Trophoblast cell (in vitro differentiated cells and primary cell): ENCODE results near the gene MAML2.

Experiments
- DNase-seq, 2 donors: peaks; one replicate each; pipeline ENCODE4 v3.0.0-alpha.2; 2016
- H2AFZ ChIP-seq: 2 replicates; pipeline ENCODE4 v1.6.1; 2013; ENCODE audit warnings: low read length, moderate library complexity, mild to moderate bottlenecking; ENCODE audit not compliant: insufficient read depth, poor library complexity
- H2AK5ac ChIP-seq: 2 replicates; pipeline ENCODE4 v1.6.1; 2013; ENCODE audit warnings: mild to moderate bottlenecking, low read length
- H2BK120ac ChIP-seq: 2 replicates; pipeline ENCODE4 v1.6.1; 2013; ENCODE audit warnings: low read length, mild to moderate bottlenecking, moderate library complexity; ENCODE audit not compliant: insufficient read depth, poor library complexity
- H2BK12ac ChIP-seq: 2 replicates; pipeline ENCODE4 v1.6.1; 2013; ENCODE audit warnings: mild to moderate bottlenecking, low read length, moderate library complexity
- H2BK5ac ChIP-seq: 2 replicates; pipeline ENCODE4 v1.6.1; 2013; ENCODE audit warnings: low read length, low read depth, moderate library complexity, mild to moderate bottlenecking; ENCODE audit not compliant: poor library complexity
- H3K14ac ChIP-seq: 2 replicates; pipeline ENCODE4 v1.6.1; 2013; ENCODE audit warnings: mild to moderate bottlenecking, low read length
- H3K18ac ChIP-seq: 2 replicates; pipeline ENCODE4 v1.6.1; 2013; ENCODE audit warnings: mild to moderate bottlenecking, low read length
- H3K23ac ChIP-seq: 2 replicates; pipeline ENCODE4 v1.6.1; 2013; ENCODE audit warnings: low read length
- H3K27ac ChIP-seq: 2 replicates; pipeline ENCODE4 v1.5.1; 2013; ENCODE audit warnings: low read depth, mild to moderate bottlenecking, inconsistent platforms, low read length, moderate library complexity
- H3K27me3 ChIP-seq: 2 replicates; pipeline ENCODE4 v1.6.1; 2013; ENCODE audit warnings: inconsistent platforms, mild to moderate bottlenecking, low read length, moderate library complexity; ENCODE audit not compliant: insufficient read depth
- H3K36me3 ChIP-seq, 2 experiments: 1 replicate in 1 of 2; 2 replicates in 1 of 2; pipeline ENCODE4 v1.6.1; 2013; ENCODE audit warnings: low read length in 2 of 2, mild to moderate bottlenecking in 2 of 2, moderate library complexity in 1 of 2; ENCODE audit not compliant: insufficient read depth in 2 of 2, control insufficient read depth in 1 of 2
- H3K4ac ChIP-seq: 2 replicates; pipeline ENCODE4 v1.6.1; 2013; ENCODE audit warnings: low read depth, mild to moderate bottlenecking, low read length, moderate library complexity
- H3K4me1 ChIP-seq, 2 experiments: 1 replicate in 1 of 2; 2 replicates in 1 of 2; pipeline ENCODE4 v1.6.1; 2013; ENCODE audit warnings: low read length in 2 of 2, mild to moderate bottlenecking in 2 of 2, moderate library complexity in 1 of 2; ENCODE audit not compliant: insufficient read depth in 2 of 2, control insufficient read depth in 1 of 2
- H3K4me2 ChIP-seq: 2 replicates; pipeline ENCODE4 v1.6.1; 2013; ENCODE audit warnings: inconsistent platforms, mild to moderate bottlenecking, low read length, moderate library complexity
- H3K4me3 ChIP-seq: 2 replicates; pipeline ENCODE4 v1.5.1; 2013; ENCODE audit warnings: mild to moderate bottlenecking, low read depth, low read length, inconsistent platforms
- H3K79me1 ChIP-seq: one replicate; pipeline ENCODE4 v1.6.1; 2013; ENCODE audit warnings: low read length
- H3K79me2 ChIP-seq: 2 replicates; pipeline ENCODE4 v1.6.1; 2013; ENCODE audit warnings: low read length, mild to moderate bottlenecking; ENCODE audit not compliant: control insufficient read depth, insufficient read depth, poor library complexity
- H3K9ac ChIP-seq: 2 replicates; pipeline ENCODE4 v1.6.1; 2013; ENCODE audit warnings: mild to moderate bottlenecking, low read length
- H3K9me3 ChIP-seq: 2 replicates; pipeline ENCODE4 v1.6.1; 2013; ENCODE audit warnings: low read depth, mild to moderate bottlenecking, control low read depth, inconsistent platforms, low read length; ENCODE audit not compliant: insufficient read depth
- H4K12ac ChIP-seq: 2 replicates; pipeline ENCODE4 v1.6.1; 2013; ENCODE audit warnings: low read depth, mild to moderate bottlenecking, low read length, moderate library complexity
- H4K8ac ChIP-seq: 2 replicates; pipeline ENCODE4 v1.6.1; 2013; ENCODE audit warnings: low read depth, mild to moderate bottlenecking, low read length, moderate library complexity
- H4K91ac ChIP-seq: one replicate; pipeline ENCODE4 v1.6.1; 2013; ENCODE audit warnings: low read depth, mild to moderate bottlenecking, low read length, moderate library complexity
- WGBS: extraction: QIAGEN DNeasy Blood & Tissue Kit; methylation state at CpG from one replicate; pipeline ENCODE4 v1.1.7; 2013; ENCODE audit warnings: missing lambda C conversion rate; ENCODE audit not compliant: insufficient read length, insufficient coverage; ENCODE audit errors: extremely low coverage; 5-methylcytosine and 5-hydroxymethylcytosine counted together

MAML2 gene

GRCh38 chr11:96373826-96374225 lies 30.8 kb upstream of the MAML2 start:
- Histone ChIP-seq H3K79me1 (no peaks in the 10 kb centered on the region), H3K79me2 (no peaks in the 10 kb centered on the region), H2BK12ac (no peak overlapping the region), H3K36me3 (peaks cover 0 to 4% of the 10 kb centered on the region in 2 experiments), H3K4ac (no peak overlapping the region), H3K14ac (no peak overlapping the region), H2BK120ac (no peak overlapping the region), H4K12ac (no peak overlapping the region), H2AK5ac (no peak overlapping the region), H3K23ac (no peak overlapping the region), H3K9me3 (no peaks in the 10 kb centered on the region), H2BK5ac (no peak overlapping the region), H4K91ac (no peak overlapping the region), H3K9ac (no peak overlapping the region), H3K27me3 (no peaks in the 10 kb centered on the region), H4K8ac (no peak overlapping the region), H3K4me2 (no peak overlapping the region), H3K27ac (no peak overlapping the region), H2AFZ (no peak overlapping the region), H3K18ac (no peak overlapping the region), H3K4me3 (no peak overlapping the region), H3K4me1 (no peaks in the 10 kb centered on the region)
- DNase-seq: no peak
- WGBS: no CpG with 5 or more reads among the region's 4 CpGs

- H3K27me3 ChIP-seq: no peaks in the 10 kb centered on the region
- H3K4ac ChIP-seq: no peak overlapping the region
- no peak overlapping the region for H4K91ac ChIP-seq
- no CpG with 5 or more reads among the region's 2 CpGs for WGBS
- H2BK12ac ChIP-seq: no peak overlapping the region
- no peak overlapping the region for H2BK120ac ChIP-seq
- H3K14ac ChIP-seq: no peak overlapping the region
- H3K4me2 ChIP-seq: no peak overlapping the region
- H3K9me3 ChIP-seq: peaks cover 2% of the 10 kb centered on the region
- no peak overlapping the region for H3K9ac ChIP-seq
- H3K36me3 ChIP-seq: peaks cover 5 to 7% of the 10 kb centered on the region in 2 experiments
- no peak overlapping the region for H3K27ac ChIP-seq
- no peak overlapping the region for H3K18ac ChIP-seq
- no peak overlapping the region for H2AK5ac ChIP-seq
- no peaks in the 10 kb centered on the region for H3K79me2 ChIP-seq
- no peak for DNase-seq
- no peak overlapping the region for H2AFZ ChIP-seq
- no peaks in the 10 kb centered on the region for H3K4me1 ChIP-seq
- H3K4me3 ChIP-seq: no peak overlapping the region
- no peak overlapping the region for H2BK5ac ChIP-seq
- H3K79me1 ChIP-seq: no peaks in the 10 kb centered on the region
- H4K12ac ChIP-seq: no peak overlapping the region
- no peak overlapping the region for H3K23ac ChIP-seq
- H4K8ac ChIP-seq: no peak overlapping the region
These were observed 24.3 kb upstream of the MAML2 start for GRCh38 chr11:96367342-96367741.

- Histone ChIP-seq H2BK5ac (no peak overlapping the region), H3K4me3 (no peak overlapping the region), H3K18ac (no peak overlapping the region), H3K27ac (no peak overlapping the region), H4K91ac (no peak overlapping the region), H3K23ac (no peak overlapping the region), H3K9me3 (peaks cover 2% of the 10 kb centered on the region), H3K27me3 (no peaks in the 10 kb centered on the region), H2BK12ac (no peak overlapping the region), H3K14ac (no peak overlapping the region), H3K79me2 (no peaks in the 10 kb centered on the region), H2AFZ (no peak overlapping the region), H2AK5ac (no peak overlapping the region), H4K8ac (no peak overlapping the region), H4K12ac (no peak overlapping the region), H2BK120ac (no peak overlapping the region), H3K36me3 (peaks cover 5 to 6% of the 10 kb centered on the region in 2 experiments), H3K79me1 (no peaks in the 10 kb centered on the region), H3K4me2 (no peak overlapping the region), H3K4ac (no peak overlapping the region), H3K9ac (no peak overlapping the region), H3K4me1 (no peaks in the 10 kb centered on the region)
- DNase-seq: no peak
- no CpG with 5 or more reads among the region's 1 CpG for WGBS
These were observed 23.0 kb upstream of the MAML2 start for GRCh38 chr11:96366024-96366423.

- WGBS: no CpG with 5 or more reads among the region's 1 CpG
- Histone ChIP-seq H3K4me1 (no peaks in the 10 kb centered on the region), H2BK5ac (no peak overlapping the region), H4K8ac (no peak overlapping the region), H2AFZ (no peak overlapping the region), H3K4ac (no peak overlapping the region), H3K23ac (no peak overlapping the region), H3K9ac (no peak overlapping the region), H3K27ac (no peak overlapping the region), H3K4me3 (no peak overlapping the region), H2AK5ac (no peak overlapping the region), H3K79me1 (no peaks in the 10 kb centered on the region), H3K18ac (no peak overlapping the region), H2BK12ac (no peak overlapping the region), H3K9me3 (peaks cover 2% of the 10 kb centered on the region), H3K4me2 (no peak overlapping the region), H4K12ac (no peak overlapping the region), H3K36me3 (peaks cover 5 to 6% of the 10 kb centered on the region in 2 experiments), H2BK120ac (no peak overlapping the region), H3K79me2 (no peaks in the 10 kb centered on the region), H3K14ac (no peak overlapping the region), H4K91ac (no peak overlapping the region), H3K27me3 (no peaks in the 10 kb centered on the region)
- DNase-seq: no peak
These were observed 22.5 kb upstream of the MAML2 start for GRCh38 chr11:96365493-96365892.
